Fibroblast of upper back skin (primary cell): ENCODE measurements around the gene HECW1.

ENCODE experiments used
- DNase-seq: peaks from one replicate; pipeline ENCODE4 v3.0.0-alpha.2; 2013

HECW1 gene

GRCh38 chr7:43112941-43113621 is 634 bp downstream of the HECW1 start:
- DNase-seq: peak; percentile 80

GRCh38 chr7:43113622-43114457 is 1.4 kb downstream of the HECW1 start:
- no peak for DNase-seq

GRCh38 chr7:43114458-43114780 is 2.0 kb downstream of the HECW1 start:
- DNase-seq: no peak

- DNase-seq: no peak
Measured at GRCh38 chr7:43116451-43116850, 4.0 kb downstream of the HECW1 start.

- peak; percentile 96 for DNase-seq
Measured at GRCh38 chr7:43117095-43117494, 4.6 kb downstream of the HECW1 start.

- DNase-seq: no peak
Measured at GRCh38 chr7:43117861-43118260, 5.4 kb downstream of the HECW1 start.

- DNase-seq: peak; percentile 91
Measured at GRCh38 chr7:43118313-43118712, 5.9 kb downstream of the HECW1 start.

- peak; percentile 96 for DNase-seq
Measured at GRCh38 chr7:43119371-43120075, 7.1 kb downstream of the HECW1 start.

GRCh38 chr7:43121973-43122372 is 9.5 kb downstream of the HECW1 start:
- no peak for DNase-seq

- no peak for DNase-seq
Measured at GRCh38 chr7:43123457-43123856, 11.0 kb downstream of the HECW1 start.

- no peak for DNase-seq
Measured at GRCh38 chr7:43124388-43124787, 11.9 kb downstream of the HECW1 start.

- DNase-seq: no peak
Measured at GRCh38 chr7:43130347-43130746, 17.9 kb downstream of the HECW1 start.

- DNase-seq: peak; percentile 73
Measured at GRCh38 chr7:43135129-43135528, 22.7 kb downstream of the HECW1 start.

- no peak for DNase-seq
Measured at GRCh38 chr7:43136064-43136463, 23.6 kb downstream of the HECW1 start.

GRCh38 chr7:43137121-43137744 is 24.8 kb downstream of the HECW1 start:
- DNase-seq: peak; percentile 93

GRCh38 chr7:43137811-43138210 is 25.4 kb downstream of the HECW1 start:
- DNase-seq: peak; percentile 78

- DNase-seq: no peak
Measured at GRCh38 chr7:43138710-43139109, 26.3 kb downstream of the HECW1 start.

GRCh38 chr7:43139137-43139536 is 26.7 kb downstream of the HECW1 start:
- peak; percentile 98 for DNase-seq

GRCh38 chr7:43140186-43140585 is 27.7 kb downstream of the HECW1 start:
- no peak for DNase-seq

- peak; percentile 39 for DNase-seq
Measured at GRCh38 chr7:43141091-43141490, 28.6 kb downstream of the HECW1 start.

GRCh38 chr7:43142703-43143102 is 30.3 kb downstream of the HECW1 start:
- no peak for DNase-seq

- DNase-seq: no peak
Measured at GRCh38 chr7:43143918-43144589, 31.6 kb downstream of the HECW1 start.
